ENCODE measurements around the gene NTN1.

GRCh38 chr17:9178319-9178718, 157.0 kb downstream of the NTN1 start:
- TF ChIP-seq CTCF (IDR thresholded peaks at IDR 0.05; ENCODE audit: poor library complexity, severe bottlenecking) = no peak
- TF ChIP-seq SMC3 (conservative IDR thresholded peaks at IDR 0.05; ENCODE audit: poor library complexity) = no peak
- no peak for TF ChIP-seq EP300 (conservative IDR thresholded peaks at IDR 0.05; ENCODE audit: poor library complexity, severe bottlenecking)
- no peak for TF ChIP-seq TAF1 (IDR thresholded peaks at IDR 0.05; ENCODE audit: low read depth)
- no peak for TF ChIP-seq REST (IDR thresholded peaks at IDR 0.05; ENCODE audit: borderline replicate concordance)

Measured in neural cell (in vitro differentiated cells).